NCI-H1417 treated with DMSO at 0.1 percent for 48 hours (cell line): ENCODE data around the gene POLE4.

ENCODE experiments used
- DNase-seq: peaks from one replicate; lab custom pipeline; 2025; lab: John Stamatoyannopoulos, UW

Gene POLE4

GRCh38 chr2:74958274-74959105 is at the start of gene POLE4:
POLE4 (plus strand) TSS chr2:74958643; CDS start chr2:74958680, 37 bp downstream.
- DNase-seq: peak; percentile 55

- no peak for DNase-seq
These were observed 49.5 kb upstream of the POLE4 start for GRCh38 chr2:74908748-74909444.

DNA sequence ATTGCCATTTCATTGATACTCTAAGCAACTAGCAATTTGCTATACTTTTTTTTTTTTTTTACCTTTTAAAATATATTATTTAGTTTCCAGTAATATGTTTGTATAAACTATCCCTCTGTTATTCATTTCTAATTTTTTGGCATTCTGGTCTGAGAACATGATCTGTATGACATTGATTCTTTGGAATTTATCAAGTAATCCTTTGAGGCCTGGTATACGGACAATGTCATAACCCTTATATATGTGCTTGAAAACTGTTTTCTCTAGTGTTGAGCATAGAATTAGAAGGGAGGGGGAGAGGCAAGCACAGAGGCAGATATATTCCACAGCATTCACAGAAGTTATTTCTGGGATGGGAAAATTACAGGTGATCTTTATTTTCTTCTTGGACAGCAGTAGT is 48.2 kb upstream of the POLE4 start:
- DNase-seq: no peak

DNA sequence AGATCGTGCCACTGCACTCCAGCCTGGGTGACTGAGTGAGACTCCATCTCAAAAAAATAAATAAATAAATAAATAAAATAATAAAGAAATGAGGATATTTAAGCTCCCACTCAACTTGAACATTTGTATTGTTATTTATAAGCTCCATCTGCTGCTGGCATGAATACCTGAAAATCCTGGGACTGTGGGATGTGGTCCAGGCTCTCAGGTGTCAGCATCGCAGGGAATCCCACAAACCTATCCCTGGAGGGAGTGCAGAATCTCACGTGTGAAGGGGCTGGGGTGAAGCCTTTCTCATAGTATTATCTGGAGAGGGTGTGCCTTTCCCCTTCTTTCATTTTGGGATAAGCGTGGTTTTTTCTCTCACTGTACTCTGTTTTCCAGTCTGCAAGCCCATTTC is 47.4 kb upstream of the POLE4 start:
- DNase-seq: no peak

DNA sequence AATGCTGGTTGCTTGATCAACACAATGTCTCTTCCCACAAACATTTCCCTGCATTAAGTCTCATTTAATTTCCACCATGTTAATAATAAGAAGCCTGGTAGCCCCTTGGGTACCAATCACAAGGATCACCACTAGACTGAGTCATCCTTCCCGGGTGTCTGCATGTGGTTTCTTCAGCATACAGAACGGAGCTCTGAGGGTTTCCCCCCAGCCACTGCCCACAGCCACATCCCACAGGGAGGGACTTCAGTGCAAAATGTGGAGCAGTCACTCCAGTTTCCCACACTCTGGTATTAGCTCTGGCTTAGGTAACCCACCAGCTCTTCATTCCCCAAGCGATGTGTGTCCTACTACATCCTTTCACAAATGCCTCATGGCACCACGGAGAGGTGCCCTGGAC is 42.7 kb upstream of the POLE4 start:
- no peak for DNase-seq

DNA sequence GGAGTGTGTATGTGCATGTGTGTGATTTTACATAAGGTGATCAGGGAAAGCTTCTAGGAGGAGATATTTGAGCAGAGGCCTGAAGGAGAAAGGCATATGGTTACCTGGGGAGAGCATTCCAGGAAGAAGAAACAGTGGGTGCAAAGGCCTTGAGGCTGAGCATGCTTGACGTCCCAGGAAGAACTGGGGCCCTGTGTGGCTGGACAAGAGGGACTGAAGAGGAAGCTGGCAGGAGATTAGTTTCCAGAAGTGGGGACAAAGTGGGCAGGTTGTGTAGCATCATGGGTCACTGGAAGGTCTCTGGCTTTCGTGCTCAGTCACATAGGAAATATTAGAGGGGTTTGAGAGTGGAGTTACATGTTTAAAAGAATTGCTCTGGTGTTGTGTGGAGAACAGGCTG is 42.0 kb upstream of the POLE4 start:
- no peak for DNase-seq

DNA sequence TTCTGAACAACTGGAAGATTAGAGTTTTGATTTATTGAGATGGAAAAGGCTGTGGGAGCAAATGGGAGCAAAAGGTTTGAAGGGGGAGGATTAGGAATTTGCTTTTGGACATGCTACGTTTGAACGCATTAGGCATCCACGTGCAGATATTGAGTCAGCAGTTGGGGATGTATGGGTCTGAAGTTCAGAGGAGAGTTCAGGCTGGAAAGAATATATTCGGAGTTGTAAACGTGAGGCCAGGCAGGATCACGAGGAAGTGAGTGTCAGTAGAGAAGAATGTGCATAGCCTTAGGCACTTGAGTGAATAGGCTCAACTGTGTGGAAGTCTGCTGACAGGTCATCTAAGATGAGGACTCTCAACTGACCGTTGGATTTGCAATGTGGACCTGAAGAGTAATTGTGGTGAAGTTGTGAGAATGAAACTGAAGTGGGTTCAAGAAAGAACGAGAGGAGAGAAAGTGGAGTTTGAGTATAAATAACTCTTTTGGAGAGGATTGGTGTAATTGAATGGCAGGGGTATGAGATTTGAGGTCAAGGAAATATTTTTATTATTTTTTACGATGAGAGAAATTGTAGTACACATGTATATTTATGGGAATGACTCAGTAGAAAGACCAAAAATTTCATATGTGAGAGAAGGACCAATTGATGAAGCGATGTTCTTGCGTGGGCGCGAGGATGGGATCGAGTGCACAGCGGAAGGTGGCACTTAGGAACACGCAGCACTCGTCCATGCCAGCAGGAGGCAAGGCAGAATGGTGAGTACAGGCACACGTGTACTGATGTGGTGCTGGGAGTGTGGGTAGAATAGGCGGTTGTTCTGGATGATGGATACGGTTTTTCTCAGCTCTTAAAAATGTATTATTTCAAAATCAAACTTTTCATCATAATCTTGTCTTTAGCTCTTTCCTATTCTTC is 40.5 kb upstream of the POLE4 start:
- no peak for DNase-seq

GRCh38 chr2:74919827-74920226 is 38.6 kb upstream of the POLE4 start:
- peak; percentile 77 for DNase-seq

DNA sequence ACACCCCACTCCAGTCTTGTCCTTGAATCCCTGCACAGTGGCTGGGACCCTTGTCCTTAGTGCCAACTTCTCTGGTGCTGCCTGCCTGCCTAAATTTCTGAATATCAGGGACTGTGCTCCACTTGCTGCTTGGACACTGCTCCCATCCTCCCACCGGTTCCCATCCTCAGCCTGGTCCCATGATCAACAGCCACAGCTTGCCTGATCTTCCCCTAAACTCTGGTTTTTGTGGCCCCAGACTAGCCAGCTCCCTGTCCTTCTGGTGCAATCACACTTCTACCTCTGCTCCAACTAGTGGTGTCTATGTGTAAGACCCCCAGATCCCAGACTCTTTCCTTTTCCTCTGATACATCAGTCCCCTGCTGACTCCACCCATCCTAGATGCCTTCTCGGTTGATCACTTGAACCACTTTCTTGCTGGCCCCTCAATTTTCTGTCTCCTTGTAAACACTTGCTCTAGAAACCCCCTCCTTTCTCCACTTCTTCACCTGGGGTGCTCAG is 37.2 kb upstream of the POLE4 start:
- no peak for DNase-seq

- no peak for DNase-seq
These were observed 35.7 kb upstream of the POLE4 start for GRCh38 chr2:74922592-74923227.

DNA sequence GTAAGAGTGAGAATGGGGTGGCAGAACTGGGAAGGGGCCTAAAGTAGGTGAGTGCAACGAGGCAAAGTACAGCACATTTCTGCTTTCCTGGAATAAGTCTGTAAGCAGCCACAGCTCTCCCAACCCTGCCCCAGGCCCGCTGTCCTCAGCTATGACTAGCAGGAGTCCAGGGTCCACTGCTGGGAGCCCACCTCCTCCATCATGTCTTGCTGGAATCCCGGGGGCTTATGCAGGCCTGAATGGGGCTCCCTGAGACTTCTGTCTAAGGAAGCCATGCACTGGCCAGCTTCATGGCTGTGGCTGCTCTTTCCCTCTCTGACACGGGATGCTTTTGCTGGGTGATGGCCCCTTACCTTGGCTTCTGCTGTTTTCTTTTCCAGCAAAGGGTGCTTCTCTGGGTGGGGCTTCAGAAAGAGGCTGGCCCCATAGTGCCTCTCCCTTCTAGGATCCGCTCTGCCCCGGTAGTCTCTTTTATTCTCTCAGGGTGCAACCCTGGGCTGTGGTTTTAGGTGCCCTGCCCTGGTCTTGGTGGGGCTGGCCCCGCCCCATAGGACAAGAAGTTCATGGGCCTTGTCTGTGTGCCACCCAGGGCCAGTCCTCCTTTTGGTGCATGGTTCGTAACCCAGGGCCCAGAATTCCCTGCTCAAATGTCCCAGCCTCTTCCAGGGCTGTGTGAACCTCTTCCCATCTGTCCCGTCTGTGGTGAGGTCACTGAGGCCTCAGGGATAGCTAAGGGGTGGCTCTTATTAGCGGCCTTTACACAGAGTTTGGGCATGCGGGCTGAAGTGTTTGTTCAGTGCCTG is 33.8 kb upstream of the POLE4 start:
- no peak for DNase-seq

- DNase-seq: no peak
These were observed 33.1 kb upstream of the POLE4 start for GRCh38 chr2:74925361-74925786.

- DNase-seq: no peak
These were observed 30.8 kb upstream of the POLE4 start for GRCh38 chr2:74927621-74928020.

DNA sequence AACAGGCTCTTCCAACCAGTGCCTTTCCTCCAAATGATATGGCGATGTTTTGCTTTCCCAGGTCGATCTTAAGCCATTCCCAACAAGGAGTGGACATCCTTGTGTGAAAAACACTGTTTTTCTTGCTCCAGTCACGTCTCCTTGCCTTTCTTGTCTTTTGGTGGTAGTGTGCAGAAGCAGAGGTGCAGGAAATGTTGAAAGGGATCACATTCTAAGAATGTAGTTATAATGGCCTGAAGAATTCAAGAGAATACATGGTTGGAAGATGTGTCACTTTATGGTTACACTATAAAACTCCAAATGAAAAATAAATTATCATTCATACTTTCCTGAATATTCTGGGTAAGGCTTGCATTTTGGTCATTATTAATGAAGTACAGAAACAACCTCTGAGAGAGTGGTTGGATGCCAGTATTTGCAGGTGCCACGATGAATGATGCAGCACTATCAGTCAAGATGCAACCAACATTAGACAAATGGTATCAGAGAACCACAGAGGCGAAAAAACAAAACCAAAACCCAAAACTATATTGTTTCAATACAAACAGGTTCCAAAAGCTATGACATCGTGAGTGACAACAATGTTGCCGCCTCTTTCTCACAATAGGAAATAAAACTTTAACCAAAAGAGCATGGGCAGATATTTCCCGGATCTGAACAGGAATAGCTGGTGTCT is 27.5 kb upstream of the POLE4 start:
- DNase-seq: no peak

DNA sequence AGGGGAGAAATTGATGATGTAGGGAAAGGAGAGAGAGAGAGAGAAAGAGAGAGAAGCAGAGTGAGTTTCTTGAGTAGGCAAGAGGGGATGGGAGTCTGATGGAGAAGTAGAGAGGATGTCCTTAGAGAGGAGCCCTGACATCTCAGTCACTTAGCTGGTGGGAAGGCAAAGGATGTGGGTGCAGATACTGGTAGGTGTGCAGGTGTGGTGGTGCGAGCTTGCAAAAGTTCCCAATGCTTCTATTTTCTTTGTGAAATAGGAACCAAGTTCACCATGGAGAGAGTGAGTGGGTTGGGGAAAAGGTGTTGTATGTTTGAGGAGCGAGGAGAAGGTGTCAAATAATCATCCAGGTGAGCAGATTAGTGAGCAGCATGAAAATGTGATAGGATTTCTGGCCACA is 26.5 kb upstream of the POLE4 start:
- no peak for DNase-seq

DNA sequence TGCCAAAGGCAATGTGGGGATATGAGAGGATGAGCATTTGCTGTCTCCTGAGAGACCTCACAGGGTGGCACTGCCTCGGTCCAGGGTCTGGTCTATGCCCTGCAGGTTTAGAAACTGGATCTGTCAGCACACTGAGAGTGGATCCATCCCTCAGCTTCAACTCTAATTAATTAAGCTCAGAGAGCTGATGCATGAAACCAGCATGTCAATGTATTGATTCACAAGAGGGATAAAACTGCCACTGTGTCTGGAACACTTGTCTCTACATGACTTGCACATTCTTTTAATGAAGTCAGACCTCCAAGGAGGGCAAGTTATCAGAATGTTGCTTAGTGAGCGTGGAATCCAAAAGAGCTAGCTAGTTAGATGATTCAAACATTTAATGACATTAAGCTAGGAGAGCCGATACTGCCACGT is 22.5 kb upstream of the POLE4 start:
- DNase-seq: no peak

DNA sequence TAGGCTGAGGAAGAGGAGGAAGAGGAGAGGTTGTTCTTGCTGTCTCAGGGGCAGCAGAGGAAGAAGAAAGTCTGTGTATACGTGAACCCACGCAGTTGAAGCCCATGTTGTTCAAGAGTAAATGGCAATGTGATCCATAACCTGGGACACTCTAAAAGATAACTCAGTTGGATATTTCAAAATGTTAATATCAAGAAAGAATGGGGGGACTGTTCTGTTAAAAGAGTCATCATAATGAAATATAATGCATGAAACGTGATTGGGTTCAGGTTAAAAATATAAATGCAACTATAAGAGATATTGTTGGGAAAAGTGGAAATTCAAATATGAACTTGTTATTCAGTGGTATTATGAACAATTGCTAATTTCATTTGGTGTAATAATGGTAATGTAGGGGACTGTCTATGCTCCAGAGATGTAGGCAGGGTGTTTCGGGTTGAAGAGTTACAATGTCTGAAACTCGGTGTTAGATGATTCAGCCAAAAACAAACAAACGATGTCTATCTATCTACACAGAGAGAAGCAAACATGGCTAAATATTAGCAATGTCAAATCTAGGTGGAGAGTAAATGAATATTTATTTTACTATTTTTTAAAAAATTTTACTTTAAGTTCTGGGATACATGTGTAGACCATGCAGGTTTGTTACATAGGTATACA is 21.1 kb upstream of the POLE4 start:
- DNase-seq: no peak

DNA sequence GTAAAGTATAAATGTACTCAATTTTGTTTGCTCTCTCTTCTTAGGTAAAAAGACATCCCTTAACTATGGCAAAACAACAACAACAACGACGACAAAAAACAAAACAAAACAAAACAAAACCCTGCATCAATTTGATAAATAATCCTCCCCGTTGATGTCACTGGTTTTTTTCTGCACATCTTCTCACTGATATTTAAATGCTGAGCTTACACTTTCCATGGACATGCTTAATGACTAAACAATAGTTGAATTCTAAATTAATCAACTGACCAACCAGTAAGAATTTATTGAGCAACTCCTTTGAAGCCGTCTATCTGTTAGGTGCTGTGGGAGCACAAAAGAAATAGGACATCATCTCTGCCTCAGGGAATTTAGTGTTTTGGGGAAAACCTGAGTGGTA is 20.2 kb upstream of the POLE4 start:
- no peak for DNase-seq

DNA sequence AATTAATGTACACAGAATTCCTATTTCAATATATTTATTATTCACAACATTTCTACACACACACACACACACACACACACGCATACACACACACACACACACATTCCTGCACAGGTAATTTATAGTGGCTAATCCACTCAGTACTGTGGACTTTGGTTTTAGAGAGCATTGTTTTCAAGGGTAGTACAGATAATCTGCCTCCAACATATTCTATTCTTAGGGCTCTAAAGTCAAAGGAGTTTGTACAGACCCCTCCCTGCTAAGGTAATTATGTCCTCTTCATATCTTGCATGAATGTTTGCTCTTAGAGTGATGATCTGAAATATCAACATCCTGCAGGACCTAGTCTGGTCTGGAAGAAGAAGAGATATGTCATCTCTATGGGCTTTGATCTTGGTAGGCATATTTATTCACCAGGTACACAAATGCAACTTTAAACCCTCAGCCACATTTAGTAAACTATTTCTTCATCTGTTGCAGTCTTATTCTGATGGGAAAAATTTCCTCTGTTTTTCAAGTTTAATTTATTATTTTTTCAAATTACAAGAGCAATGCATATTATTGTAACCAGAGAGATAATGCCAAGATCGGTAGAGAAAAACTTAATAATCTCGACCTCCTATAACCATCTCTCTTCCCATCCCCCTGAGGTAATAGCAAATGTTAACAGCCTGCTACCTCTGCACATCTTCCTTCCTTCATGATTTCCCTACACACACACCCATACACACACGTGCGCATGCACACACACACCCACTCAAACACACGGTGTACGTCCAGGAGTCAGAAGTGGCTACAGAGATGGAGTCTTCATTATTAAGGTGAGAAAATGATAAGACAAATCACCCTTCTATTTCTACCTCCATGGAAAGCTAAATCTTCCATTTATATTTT is 18.3 kb upstream of the POLE4 start:
- no peak for DNase-seq
